NCI-H82 treated with DMSO at 0.1 percent for 48 hours (cell line): ENCODE results near the gene RAB10.
"Not testable (repeated sequence)": the region's sequence is repeated elsewhere in the genome, so short reads cannot be mapped to it uniquely, and the experiment has no call there.

Experiments used
- DNase-seq: peaks from one replicate; lab custom pipeline; 2025; ENCODE audit not compliant: unreplicated experiment; lab: John Stamatoyannopoulos, UW

The RAB10 gene

DNA sequence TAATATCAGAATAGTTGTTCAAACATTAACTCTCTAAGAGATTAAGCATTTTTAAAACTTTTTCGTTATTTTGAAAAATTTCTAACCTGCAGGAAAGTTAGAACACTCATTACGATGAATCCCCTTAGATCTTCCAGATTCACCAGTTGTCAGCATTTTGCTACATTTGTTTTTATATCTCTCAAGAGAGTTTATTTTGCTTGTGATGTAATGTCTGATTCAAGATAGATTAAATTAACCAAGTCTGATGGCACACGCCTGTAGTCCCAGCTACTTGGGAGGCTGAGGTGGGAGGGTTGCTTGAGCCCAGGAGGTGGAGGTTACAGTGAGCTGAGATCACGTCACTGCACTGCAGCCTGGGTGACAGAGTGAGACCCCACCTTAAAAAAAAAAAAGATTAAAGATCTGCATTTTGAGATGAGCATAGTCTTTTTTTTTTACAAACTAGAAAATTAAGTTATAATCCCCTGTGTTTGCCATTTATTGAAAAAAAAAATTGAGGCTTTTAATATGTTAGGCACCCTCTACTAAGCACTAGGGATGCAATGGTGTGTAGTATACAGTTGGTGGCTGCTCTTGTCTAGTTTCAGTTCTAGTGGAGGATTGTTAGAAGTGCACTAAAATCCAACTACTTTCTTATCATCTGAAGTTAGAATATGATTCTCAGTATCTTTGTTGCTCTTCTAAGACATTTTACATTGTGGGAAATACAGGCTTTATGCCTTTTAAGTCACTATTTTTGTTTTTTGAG, 20.9 kb downstream of the RAB10 start:
- no peak for DNase-seq

DNA sequence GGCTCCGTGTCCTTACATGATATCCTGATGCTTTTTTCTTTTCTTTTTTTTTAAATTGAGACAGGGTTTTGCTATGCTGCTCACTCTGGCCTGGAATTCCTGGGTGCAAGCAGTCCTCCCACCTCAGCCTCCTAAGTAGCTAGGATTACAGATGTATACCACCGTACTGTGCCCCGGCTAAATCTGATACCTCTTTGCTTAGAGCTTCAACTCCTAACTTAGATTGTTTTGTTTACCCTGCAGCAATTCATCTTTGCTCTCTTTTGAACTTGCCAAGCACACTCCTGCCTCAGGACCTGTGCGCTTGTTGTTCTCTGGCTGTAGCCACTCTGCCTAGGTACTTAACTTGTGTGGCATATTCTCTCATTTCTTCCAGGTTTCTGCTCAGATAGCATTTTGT, 24.5 kb downstream of the RAB10 start:
- DNase-seq = no peak

DNA sequence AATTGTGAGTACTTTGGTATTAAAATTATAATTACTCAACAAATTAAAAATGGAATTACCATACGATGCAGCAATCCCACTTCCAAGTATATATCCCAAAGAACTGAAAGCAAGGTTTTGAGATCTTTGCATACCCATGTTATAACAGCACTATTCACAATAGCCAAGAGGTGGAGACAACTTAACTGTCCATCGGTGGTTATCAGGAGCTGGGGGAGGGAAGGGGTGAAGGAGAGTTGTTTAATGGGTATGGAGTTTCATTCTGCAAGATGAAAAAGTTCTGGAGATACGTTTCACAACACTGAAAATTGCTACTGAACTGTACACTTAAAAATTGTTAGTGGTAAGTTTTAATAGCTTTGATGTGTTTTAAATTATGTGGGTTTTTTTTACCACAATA, 25.7 kb downstream of the RAB10 start:
- DNase-seq = no peak

DNA sequence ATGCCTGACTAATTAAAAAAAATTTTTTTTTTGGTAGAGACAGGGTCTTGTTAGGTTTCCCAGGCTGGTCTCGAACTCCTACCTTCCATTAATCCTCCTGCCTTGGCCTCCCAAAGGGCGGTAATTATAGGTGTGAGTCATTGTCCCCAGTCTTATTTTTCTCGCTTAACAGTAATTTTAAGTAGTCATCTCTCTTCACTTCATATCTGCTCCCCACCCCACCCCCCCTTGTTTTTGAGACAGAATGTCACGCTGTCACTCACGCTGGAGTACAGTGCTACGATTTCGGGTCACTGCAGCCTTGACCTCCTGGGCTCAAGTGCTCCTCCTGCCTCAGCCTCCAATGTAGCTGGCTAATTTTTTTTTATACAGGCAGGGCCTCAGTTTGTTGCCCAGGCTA, 27.7 kb downstream of the RAB10 start:
- no peak for DNase-seq

DNA sequence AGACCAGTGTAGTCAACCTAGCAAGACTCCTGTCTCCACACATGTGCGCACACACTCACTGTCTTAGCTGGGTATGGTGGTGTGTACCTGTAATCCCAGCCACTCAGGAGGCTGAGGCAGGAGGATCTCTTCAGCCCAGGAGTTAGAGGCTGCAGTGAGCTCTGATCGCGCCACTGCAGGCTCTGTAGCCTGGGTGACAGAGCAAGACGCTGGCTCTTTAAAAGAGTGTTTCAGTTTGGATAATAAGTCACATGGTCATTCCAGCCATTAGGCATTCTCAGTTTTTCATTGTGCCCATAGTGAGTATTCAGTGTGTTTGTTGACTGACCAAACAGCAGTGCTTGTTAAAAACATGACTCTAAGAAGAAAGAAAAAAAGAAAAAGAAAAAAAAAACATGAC, 31.0 kb downstream of the RAB10 start:
- DNase-seq = no peak

DNA sequence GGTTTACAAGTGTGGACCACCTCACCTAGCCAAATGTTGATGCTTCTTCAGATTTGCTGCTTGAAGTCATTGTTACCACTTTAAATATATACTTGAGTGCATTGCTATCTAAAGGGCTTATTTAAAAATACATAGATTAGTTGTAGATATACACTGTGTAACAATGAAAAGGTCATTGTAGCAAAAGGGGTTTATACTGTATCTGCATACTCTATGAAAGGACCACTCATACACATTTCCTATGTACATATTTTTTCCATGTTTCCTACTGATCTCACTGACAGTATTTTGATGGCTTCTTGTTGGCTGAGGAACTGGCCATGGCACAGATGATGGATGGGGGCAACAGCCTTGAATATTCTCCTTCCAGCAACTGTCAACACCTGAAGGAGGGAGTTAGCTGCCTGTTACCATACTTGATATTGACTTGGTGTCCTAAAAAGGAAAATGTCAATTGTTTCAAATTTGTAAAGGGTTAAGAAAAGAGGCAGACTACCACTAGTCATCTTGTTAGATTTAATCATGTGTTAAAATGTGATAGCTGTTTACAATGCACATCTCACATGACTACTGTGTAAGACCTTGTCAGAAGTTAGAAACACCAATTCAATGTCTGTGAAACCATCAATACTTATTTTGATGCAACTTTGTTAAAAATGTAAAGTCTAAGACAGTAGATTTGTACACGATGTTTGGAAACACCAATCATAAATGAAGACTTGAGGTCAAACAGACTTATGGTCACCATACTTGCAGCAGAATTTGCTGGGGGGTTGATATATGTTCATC, 33.5 kb downstream of the RAB10 start:
- DNase-seq = no peak

DNA sequence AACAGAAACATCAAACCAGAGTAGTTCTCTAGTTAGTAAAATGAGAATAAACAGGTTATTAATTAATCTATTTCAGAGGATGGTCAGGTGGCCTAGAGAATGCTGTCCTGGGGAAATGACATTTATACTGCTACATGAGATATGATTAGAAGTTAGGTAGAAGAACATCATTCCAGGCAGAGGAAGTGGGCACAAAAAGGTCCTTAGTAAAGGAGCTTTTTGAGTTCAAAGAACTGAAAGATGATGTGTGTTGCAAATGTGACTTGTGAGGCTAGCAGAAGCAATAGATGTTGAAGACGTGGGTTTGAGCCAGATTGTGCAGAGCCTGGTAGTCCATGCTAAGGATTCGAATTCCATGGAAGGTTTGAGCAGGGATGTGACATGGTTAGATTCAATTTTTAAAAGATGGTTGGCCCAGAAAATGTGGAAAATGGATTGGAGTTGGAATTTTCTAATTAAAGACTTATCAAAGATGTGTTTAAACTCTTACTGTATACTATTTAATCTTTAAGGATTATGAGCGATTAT, 34.2 kb downstream of the RAB10 start:
- DNase-seq = no peak

DNA sequence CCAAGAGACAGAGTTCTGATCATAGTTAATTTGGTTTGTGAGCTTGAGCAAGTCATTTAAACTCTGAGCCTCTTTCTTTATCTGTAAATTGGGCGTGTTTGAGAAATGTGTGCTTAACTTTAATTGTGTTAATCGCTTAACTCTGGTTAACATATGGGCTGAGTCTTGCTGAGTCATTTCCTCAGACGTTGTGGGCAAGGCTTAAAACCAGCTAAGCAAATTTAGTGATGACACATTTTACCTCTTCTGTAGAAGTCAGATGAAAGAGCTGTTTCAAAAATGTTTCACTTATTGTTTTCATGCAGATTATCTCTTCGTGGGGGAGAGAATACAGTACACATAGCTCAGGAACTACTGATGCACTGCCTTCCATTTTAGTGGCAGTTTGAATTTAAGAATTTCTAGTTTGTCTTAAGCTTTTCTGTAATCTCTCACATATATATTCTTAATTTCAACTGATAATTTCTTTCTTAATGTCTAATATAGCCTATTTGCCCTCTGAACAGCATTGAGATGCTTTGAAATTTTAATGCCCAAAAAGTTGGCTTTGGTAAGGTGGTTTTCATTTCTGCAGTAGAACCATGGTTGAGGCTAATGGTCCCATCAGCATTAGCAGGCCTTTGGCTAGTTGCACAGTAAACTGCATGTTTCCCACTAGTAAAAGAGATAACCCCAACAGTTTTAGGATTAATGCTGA, 34.9 kb downstream of the RAB10 start:
- DNase-seq = peak; percentile 80

DNA sequence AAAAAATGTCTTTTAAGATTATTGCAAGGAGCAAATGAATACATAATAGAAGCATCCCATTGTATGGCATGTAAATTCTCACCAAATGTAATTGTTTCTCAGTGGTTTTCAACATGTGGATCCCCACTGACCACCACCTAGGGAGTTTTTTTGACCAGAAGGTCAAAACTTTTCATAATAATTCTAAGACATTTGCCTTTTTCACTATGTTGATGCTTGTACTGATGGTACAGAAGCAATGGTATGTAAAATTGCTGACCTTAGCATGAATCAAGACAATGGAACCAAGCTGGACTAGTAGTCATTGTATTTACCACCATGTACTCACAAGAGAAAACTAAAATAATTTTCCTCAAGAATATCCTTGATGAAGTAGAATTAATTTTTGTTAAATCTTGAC, 36.8 kb downstream of the RAB10 start:
- DNase-seq = no peak

DNA sequence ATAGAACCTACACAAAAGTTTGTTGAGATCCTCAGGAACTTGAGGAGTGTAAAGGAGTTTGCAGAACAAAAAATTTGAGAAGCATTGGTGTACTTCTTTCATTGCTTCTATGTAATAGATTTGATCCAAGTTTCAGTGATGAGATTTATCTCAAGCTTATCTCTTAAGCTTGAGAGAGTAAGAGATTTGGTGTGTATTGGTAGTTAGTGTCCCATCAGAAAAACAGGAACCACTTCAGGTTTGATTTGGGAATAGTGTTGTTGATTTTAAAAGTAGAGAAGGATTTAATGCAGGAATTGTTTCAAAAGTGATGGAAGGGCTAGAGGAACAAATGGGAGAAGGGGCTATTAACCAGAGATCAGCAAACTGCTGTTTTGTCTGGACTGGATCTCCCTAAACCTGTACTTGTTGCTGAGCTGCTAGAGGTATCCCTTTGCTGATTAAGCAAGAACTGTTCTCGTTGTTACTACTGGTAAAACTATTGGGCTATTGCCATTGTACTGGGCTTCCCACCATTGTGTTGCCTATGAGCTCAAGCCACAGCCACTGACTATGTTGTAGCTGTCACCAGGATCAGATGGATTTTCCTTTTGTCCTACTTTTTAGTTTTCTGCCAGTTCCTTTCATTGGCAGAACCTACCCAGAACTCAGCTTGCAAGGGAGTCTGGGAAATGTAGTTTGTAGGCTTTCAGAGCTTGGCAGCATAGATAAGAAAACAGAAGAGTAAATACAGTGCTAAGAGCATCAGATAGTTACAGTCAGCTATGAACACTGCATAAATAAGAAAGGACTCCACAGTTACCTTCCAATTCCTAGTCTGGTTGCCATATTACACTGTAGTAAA, 39.3 kb downstream of the RAB10 start:
- no peak for DNase-seq

DNA sequence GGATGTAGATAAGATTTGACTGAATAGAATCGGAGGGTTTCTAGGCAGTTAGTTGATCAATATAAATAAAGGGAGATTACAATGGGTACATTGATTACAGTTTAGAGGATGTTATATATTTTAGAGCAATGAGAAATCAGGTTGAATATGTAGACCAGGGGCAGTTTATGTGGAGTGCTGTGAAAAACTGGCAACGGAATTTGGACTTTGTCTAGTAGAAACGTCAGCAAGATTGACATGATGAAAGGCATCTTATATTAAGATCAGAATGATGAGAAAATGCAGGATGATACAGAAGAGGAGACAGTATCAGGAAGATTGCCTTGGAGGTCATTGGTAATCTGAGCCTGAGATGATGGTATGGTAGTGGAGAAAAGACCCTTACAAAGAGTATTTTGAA, 39.9 kb downstream of the RAB10 start:
- DNase-seq = no peak

DNA sequence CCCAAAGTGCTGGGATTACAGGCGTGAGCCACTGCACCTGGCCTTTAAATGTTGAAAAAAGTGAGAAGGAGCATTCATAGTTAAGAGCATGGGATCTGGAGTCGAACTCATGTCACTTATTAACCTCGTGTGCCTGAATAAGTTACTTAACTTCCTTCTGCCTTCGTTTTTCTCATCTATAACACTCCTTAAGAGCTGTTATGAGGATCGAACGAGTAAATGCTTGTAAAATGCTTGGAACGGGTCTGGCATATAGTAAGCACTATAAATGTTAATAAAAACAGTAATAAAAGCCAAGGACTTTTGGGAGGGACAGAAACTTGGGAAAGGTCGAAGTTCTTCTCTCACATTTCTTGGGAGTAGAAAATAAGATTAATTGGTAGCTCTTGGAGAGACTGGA, 40.8 kb downstream of the RAB10 start:
- no peak for DNase-seq

DNA sequence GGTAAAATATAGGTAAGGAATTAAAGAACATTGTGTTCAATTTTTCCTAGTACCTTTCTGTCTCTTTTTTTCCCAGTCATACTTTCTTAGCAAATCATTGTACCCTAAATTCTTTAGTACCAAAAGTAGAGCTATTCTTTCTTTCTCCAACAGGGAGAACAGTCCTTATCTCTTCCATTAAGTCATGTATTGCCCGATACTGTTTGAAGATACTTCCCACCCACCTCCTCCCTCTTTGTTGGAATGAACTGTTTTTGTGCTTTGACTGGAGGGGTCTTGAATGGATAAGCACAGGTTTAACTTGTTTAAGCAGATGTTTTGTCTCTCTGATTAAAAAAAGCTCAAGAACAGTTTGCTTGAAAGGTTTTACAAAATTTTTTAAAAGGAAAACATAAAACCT, 41.3 kb downstream of the RAB10 start:
- DNase-seq = no peak

DNA sequence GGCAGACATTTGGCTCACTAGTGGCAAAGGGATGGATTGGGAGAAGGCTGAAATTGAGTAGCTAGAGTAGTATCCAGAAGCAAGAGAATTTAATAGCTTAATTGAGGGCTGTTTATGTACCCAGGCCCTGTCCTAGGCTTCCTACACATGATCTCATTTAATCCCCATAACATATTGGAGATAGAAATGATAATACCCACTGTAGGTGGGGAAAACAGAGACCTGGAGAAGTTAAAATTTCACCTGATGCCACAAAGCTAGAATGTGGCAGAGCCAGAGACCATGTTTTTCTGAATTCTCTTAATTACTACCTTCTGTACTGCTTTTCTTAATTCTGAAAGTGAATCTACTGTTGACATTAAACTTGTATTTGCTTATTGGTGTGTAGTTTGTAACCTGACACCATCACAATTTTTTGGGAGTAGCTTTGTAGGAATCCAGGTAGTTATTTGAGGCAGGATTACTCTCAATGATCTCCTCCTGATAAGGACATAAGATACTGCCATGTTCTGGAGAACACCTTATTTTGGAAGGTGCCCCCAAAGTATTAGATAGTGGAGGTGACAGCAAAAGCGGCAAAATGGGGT, 42.2 kb downstream of the RAB10 start:
- no peak for DNase-seq

DNA sequence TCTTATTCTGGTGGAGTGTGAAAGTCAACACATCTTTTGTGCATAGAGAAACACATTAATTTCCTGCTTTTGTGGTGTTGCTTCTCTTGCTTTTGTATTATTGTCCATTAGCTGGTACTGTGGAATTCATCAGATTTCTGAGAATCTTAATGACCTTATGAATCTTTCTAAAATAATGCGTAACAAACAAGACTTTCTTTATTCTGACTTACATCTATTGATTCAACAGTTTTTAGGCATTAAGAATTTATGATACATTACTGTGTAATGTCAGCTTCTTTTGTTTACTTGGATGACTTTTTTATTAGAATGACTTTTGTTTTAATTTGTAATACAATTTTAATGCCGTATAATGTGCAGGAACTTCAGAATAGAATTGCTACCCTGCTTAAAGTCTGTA, 43.4 kb downstream of the RAB10 start:
- DNase-seq = no peak

DNA sequence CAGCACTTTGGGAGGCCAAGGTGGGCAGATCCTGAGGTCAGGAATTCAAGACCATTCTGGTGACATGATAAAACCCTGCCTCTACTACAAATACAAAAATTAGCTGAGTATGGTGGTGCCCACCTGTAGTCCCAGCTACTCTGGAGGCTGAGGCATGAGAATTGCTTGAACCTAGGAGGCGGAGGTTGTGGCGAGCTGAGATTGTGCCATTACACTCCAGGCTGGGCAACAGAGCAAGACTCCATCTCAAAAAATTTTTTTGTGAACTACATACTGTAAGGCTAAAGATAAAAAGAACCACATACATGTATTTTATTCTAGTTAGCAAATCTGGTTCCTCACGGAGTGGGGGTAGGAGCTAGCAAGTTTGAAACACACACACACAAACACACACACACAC, 45.1 kb downstream of the RAB10 start:
- no peak for DNase-seq

DNA sequence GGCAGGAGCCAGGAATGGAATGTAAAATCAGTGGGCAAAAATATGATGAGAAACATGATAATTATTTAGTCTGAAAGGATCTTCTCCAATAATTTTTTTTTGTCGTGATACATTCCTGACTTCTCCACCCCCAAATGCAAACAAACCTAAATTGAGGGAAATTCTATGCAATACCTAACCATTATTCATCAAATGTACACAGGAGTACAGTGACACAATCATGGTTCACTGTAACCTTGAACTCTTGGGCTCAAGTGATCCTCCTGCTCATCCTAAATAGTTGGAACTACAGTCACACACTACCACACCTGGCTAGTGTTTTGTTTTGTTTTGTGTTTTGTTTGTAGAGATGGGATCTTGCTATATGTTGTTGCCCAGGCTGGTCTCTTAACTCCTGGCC, 46.5 kb downstream of the RAB10 start:
- no peak for DNase-seq

DNA sequence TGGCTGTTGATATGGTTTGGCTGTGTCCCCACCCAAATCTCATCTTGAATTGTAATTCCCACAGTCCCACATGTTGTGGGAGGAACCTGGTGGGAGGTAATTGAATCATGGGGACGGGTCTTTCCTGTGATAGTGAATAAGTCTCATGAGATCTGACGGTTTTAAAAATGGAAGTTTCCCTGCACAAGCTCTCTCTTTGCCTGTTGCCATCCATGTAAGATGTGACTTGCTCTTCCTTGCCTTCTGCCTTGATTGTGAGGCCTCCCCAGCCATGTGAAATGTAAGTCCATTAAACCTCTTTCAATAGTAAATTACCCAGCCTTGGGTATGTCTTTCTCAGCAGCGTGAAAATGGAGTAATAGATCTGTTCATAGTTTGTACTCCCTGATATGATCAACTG, 47.0 kb downstream of the RAB10 start:
- not testable (repeated sequence) for DNase-seq

DNA sequence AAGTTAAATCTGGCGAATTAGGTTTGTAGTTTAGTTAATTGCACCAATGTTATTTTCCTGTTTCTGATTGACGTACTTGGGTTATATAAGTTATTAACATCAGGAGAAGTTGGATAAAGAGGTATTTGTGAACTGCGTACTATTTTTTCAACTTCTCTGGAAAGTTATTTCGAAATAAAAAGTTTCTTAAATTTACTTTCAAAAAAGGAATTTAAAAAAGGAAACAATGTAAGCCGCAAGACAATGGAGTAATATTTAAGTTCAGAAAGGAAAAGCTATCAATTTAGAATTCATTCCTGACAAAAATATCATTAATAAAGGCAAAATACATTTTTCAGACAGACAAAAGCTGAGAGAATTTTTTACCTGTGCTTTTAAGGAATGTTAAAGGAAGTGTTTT, 47.7 kb downstream of the RAB10 start:
- no peak for DNase-seq

DNA sequence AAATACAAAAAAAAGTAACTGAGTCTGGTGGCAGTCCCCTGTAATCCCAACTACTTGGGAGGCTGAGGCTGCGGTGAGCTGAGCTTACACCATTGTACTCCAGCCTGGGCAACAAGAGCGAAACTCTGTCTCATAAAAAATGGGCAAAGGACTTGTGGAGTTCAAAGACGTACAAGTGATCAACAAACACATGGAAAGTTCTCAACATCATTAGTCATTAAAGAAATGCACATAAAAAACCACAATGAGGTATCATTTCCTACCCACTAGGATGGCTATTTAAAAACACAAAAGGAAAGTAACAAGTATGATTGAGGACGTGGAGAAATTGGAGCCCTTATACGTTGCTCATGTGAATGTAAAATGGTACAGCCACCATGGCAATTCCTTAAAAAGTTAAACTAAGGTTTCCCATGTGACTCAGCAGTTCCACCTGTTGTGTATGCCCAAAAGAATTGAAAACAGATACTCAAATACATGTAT, 52.3 kb downstream of the RAB10 start:
- no peak for DNase-seq
